Kidney (tissue), 14 donors: ENCODE results near the gene BABAM1. TPM values are rescaled to one million over a fixed set of nuclear protein-coding genes. Genes with fewer than 3 reads are reported as not detected.
"Not testable (repeated sequence)": the region's sequence is repeated elsewhere in the genome, so short reads cannot be mapped to it uniquely, and the experiment has no call there.

Experiments used
- DNase-seq, 5 donors: peaks; one replicate each; pipeline ENCODE4 v3.0.0-alpha.2; 2013 to 2020
- FAIRE-seq: peaks from 2 replicates; lab custom pipeline; 2012; peaks lifted over from hg19 to GRCh38; lab: Jason Lieb, UNC
- H3K27ac ChIP-seq, 2 donors: one replicate each; pipeline ENCODE4 v1.7.0; 2013; ENCODE audit warnings: low read depth in 2 of 2, low read length in 2 of 2, inconsistent platforms in 1 of 2
- H3K27me3 ChIP-seq: one replicate; pipeline ENCODE4 v1.7.1; 2013; ENCODE audit warnings: low read length, inconsistent platforms; ENCODE audit not compliant: control insufficient read depth, insufficient read depth
- H3K36me3 ChIP-seq, 3 donors: one replicate each; pipeline versions ENCODE4 v1.7.0 to v1.7.1; 2013; ENCODE audit warnings: low read length in 3 of 3, control low read depth in 1 of 3, inconsistent platforms in 1 of 3; ENCODE audit not compliant: insufficient read depth in 3 of 3, control insufficient read depth in 2 of 3
- H3K4me1 ChIP-seq, 3 donors: one replicate each; pipeline versions ENCODE4 v1.7.0 to v1.7.1; 2013; ENCODE audit warnings: low read length in 3 of 3, inconsistent platforms in 1 of 3, low read depth in 1 of 3; ENCODE audit not compliant: control insufficient read depth in 2 of 3, insufficient read depth in 2 of 3
- H3K4me3 ChIP-seq, 3 donors: one replicate each; pipeline versions ENCODE4 v1.7.0 to v1.8.1; 2013; ENCODE audit warnings: low read length in 3 of 3, control low read depth in 1 of 3, inconsistent platforms in 1 of 3
- H3K9ac ChIP-seq, 3 donors: one replicate each; pipeline versions ENCODE4 v1.7.0 to v1.7.1; 2013; ENCODE audit warnings: low read length in 3 of 3, control low read depth in 1 of 3, inconsistent platforms in 1 of 3
- H3K9me3 ChIP-seq, 3 donors: one replicate each; pipeline versions ENCODE4 v1.7.0 to v1.7.1; 2013; ENCODE audit warnings: low read length in 3 of 3, control low read depth in 1 of 3, inconsistent platforms in 1 of 3; ENCODE audit not compliant: control insufficient read depth in 2 of 3, insufficient read depth in 1 of 3
- intact Hi-C: fragments of 100-400 bp; cut with DNase I; formaldehyde crosslinking; loops from one replicate; pipeline ENCODE4 v1.11.1; 2022
- polyA plus RNA-seq: library from polyadenylated mRNA; stranded (reverse); fragments of 350-450 nt; fragmentation: Illumina TruSeq; extraction: RNeasy Lipid Tissue Mini Kit (QIAGEN cat#74804); gene quantifications from one replicate; pipeline ENCODE4 v1.2.3, GENCODE V29; 2014; ENCODE audit warnings: low read depth, low replicate concordance; ENCODE audit not compliant: insufficient read depth
- total RNA-seq: library from RNA; stranded (reverse); fragmentation: NEBNext Ultra II Directional; extraction: Animal tissue kit (Norgen Biotek cat#: 25700); gene quantifications from one replicate; pipeline ENCODE4 v1.2.1, GENCODE V29; 2021
- TF ChIP-seq, protein P1 (sequence below): IDR thresholded peaks from 3 replicates; pipeline ENCODE4 v1.5.1; 2012; ENCODE audit warnings: mild to moderate bottlenecking, moderate library complexity, borderline replicate concordance; ENCODE audit not compliant: insufficient read depth; ENCODE audit errors: extremely low read depth
- donor health status: control.
- donor health status: control.
- donor health status: control.
- donor health status: control.
- donor health status: control.
- donor health status: DM: yes; HTN: yes; CAD: no.
- donor health status: Normal renal cell carcinoma (clear cell type).

Gene BABAM1
- total and polyA plus RNA-seq, 2 donors from 2014 or later: 69.4 to 105 TPM

DNA sequence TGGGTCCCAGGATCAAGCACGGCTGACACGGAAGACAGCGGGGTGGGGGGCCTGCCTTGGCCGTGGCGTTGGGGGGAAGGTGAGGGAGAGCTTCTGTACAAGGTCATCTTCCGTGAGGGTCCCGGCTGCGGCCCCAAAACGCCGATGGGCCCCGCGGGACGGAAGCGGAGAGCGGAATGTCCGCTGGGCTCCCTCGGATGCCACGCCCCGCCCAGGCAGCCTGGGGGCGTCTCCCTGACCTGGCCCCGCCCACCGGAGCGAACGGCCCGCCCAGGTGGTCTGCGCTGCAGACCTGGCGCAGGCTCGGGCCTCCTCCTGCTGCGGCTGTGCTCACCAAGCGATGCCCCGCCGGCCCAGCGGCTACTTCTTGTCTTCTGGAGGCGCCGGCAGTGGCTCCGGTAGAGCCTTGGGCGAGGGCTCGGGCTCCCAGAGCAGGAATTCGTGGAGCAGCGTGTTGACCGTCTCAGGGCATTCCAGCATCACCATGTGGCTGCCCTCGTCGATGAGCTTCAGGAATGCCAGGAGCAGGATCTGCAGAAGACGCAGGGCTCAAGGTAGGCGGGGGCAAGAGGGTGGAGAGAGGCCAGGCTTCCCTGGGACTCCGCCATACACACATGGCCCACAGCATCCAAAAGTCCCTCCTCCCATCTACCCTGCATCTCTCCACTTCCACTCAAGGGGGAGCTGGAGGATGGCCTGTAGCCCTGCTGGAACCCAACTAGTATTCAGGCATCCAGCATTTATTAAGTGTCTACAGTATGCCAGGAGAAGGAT is 25.2 kb downstream of the BABAM1 start:
- FAIRE-seq: no peak
- H3K27me3 ChIP-seq: no peaks in the 10 kb centered on the region
- intact Hi-C loops: no loop called here
- H3K9ac ChIP-seq: peak overlapping the region in 1 of 3 donors; percentile 49
- no peaks in the 10 kb centered on the region for H3K9me3 ChIP-seq
- H3K27ac ChIP-seq: no peak overlapping the region
- peak; percentile 85 to 92 (median 90) for DNase-seq
- peak overlapping the region; percentile 58 to 75 (median 64) for H3K4me3 ChIP-seq
- no peaks in the 10 kb centered on the region for H3K36me3 ChIP-seq
- no peaks in the 10 kb centered on the region for H3K4me1 ChIP-seq
- TF ChIP-seq, protein P1, sequence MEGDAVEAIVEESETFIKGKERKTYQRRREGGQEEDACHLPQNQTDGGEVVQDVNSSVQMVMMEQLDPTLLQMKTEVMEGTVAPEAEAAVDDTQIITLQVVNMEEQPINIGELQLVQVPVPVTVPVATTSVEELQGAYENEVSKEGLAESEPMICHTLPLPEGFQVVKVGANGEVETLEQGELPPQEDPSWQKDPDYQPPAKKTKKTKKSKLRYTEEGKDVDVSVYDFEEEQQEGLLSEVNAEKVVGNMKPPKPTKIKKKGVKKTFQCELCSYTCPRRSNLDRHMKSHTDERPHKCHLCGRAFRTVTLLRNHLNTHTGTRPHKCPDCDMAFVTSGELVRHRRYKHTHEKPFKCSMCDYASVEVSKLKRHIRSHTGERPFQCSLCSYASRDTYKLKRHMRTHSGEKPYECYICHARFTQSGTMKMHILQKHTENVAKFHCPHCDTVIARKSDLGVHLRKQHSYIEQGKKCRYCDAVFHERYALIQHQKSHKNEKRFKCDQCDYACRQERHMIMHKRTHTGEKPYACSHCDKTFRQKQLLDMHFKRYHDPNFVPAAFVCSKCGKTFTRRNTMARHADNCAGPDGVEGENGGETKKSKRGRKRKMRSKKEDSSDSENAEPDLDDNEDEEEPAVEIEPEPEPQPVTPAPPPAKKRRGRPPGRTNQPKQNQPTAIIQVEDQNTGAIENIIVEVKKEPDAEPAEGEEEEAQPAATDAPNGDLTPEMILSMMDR: peak; percentile 66

DNA sequence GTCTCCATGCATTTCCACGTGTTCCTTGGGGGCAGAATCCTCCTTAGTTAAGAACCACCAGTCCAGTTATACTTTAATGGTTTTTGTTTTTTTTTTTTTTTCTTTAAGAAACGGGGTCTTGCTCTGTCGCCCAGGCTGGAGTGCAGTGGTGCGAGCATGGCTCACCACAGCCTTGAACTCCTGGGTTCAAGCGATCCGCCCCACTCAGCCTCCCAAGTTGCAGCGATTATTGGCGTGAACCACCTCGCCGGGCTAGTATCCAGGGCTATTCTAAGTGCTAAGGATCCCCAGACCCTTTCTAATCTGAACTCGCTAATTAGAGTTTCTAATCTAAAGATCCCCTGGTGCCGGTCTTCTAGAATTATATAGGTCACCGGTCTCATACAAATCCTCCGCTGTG is 26.4 kb downstream of the BABAM1 start:
- Histone ChIP-seq H3K27ac (no peak overlapping the region), H3K27me3 (no peaks in the 10 kb centered on the region), H3K4me1 (no peaks in the 10 kb centered on the region), H3K36me3 (no peaks in the 10 kb centered on the region), H3K4me3 (no peak overlapping the region), H3K9me3 (no peaks in the 10 kb centered on the region), H3K9ac (no peak overlapping the region)
- TF ChIP-seq, protein P1: no peak
- no peak for DNase-seq
- intact Hi-C loops: no loop called here
- no peak for FAIRE-seq

DNA sequence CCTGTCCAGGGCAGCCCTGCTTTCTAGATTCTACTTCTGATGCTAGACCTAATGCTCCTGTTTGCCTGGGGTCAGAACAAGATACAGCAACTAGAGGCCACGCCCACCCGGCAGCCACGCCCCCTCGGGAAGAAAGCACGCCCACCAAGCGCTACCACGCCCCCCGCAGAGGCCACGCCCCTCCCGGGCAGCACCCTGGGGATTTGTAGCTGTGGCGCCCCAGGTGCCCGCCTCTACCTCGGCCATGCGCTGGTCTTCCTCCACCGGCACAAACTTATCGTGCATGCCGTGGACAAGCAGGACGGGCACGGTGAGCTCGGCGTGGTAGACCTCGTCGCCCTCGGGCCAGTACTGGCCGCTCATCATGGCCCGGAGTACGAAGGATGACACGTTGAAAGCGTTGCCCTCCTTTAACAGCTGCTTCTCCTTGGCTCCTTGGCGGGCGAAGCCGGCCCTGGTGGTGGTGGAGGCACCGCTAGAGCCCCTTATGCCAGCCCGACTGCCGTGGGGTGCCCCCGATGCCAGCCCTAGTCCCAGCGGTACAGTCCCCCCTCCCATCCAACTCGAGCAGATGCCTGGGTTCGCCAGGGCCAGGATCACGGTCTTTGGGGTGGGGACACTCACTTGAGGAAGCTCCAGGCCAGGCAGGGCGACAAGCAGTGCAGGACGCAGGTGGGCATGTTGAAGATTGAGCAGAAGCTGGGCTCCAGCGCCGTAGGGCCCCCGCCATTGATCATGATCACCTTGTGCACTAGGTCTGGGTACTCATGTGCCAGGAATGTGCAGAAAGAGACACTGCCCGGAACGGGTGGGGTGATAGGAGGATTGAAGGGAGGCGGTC is 27.0 kb downstream of the BABAM1 start:
- TF ChIP-seq, protein P1: no peak
- no peak overlapping the region for H3K27ac ChIP-seq
- no peak for FAIRE-seq
- no peaks in the 10 kb centered on the region for H3K27me3 ChIP-seq
- no peak overlapping the region for H3K4me3 ChIP-seq
- H3K4me1 ChIP-seq: no peaks in the 10 kb centered on the region
- H3K36me3 ChIP-seq: no peaks in the 10 kb centered on the region
- peak in 1 of 5 donors; percentile 72 for DNase-seq
- intact Hi-C loops: no loop called here
- no peak overlapping the region for H3K9ac ChIP-seq
- H3K9me3 ChIP-seq: no peaks in the 10 kb centered on the region

DNA sequence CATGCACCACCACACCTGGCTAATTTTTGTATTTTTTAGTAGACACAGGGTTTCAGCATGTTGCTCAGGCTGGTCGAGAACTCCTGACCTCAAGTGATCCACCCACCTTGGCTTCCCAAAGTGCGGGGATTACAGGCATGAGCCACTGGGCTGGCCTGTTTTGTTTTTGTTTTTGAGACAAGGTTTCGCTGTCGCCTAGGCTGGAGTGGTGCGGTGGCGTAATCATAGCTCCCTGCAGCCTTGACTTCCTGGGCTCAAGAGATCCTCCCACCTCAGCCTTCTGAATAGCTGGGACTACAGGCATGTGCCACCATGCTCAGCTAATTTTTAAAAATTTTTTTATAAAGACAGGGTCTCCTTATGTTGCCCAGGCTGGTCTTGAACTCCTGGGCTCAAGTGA is 28.3 kb downstream of the BABAM1 start:
- H3K4me1 ChIP-seq, H3K27me3 ChIP-seq, H3K9me3 ChIP-seq, H3K9ac ChIP-seq, H3K36me3 ChIP-seq, DNase-seq, H3K27ac ChIP-seq, H3K4me3 ChIP-seq, intact Hi-C loops, FAIRE-seq: not testable (repeated sequence)
